MM.1S (cell line): ENCODE measurements around the gene PTGER2.

Source experiments
- EZH2 ChIP-seq: fragments of 300-600 bp; sonication (generic); optimal IDR thresholded peaks from 2 replicates; pipeline ENCODE3; 2017; ENCODE audit warnings: low read depth, mild to moderate bottlenecking, antibody characterized with exemption, low read length, mixed read lengths
- EZH2phosphoT487 ChIP-seq: fragments of 300-600 bp; sonication (generic); IDR thresholded peaks from 2 replicates; pipeline ENCODE4 v1.6.1; 2018; ENCODE audit warnings: antibody characterized with exemption, low read length
- TF ChIP-seq, protein P1 (sequence below): fragments of 300-600 bp; sonication (generic); IDR thresholded peaks from 2 replicates; pipeline ENCODE4 v1.5.1; 2016; ENCODE audit warnings: antibody characterized with exemption, low read length, mixed read lengths

- TF ChIP-seq, protein P1, sequence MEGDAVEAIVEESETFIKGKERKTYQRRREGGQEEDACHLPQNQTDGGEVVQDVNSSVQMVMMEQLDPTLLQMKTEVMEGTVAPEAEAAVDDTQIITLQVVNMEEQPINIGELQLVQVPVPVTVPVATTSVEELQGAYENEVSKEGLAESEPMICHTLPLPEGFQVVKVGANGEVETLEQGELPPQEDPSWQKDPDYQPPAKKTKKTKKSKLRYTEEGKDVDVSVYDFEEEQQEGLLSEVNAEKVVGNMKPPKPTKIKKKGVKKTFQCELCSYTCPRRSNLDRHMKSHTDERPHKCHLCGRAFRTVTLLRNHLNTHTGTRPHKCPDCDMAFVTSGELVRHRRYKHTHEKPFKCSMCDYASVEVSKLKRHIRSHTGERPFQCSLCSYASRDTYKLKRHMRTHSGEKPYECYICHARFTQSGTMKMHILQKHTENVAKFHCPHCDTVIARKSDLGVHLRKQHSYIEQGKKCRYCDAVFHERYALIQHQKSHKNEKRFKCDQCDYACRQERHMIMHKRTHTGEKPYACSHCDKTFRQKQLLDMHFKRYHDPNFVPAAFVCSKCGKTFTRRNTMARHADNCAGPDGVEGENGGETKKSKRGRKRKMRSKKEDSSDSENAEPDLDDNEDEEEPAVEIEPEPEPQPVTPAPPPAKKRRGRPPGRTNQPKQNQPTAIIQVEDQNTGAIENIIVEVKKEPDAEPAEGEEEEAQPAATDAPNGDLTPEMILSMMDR, result no peak
- TF ChIP-seq EZH2 (no peak), EZH2phosphoT487 (no peak)
These were observed 4.9 kb downstream of the PTGER2 start for GRCh38 chr14:52318826-52319645.
